HG03159 (cell line): Measurements from ENCODE around the gene ADGRD1.

Experiments used
- ATAC-seq: cut with Tn5 transposase; IDR thresholded peaks from one replicate; pipeline ENCODE4 v1.9.1; 2021; ENCODE audit warnings: mild to moderate bottlenecking, moderate library complexity; ENCODE audit not compliant: unreplicated experiment

Gene ADGRD1

DNA sequence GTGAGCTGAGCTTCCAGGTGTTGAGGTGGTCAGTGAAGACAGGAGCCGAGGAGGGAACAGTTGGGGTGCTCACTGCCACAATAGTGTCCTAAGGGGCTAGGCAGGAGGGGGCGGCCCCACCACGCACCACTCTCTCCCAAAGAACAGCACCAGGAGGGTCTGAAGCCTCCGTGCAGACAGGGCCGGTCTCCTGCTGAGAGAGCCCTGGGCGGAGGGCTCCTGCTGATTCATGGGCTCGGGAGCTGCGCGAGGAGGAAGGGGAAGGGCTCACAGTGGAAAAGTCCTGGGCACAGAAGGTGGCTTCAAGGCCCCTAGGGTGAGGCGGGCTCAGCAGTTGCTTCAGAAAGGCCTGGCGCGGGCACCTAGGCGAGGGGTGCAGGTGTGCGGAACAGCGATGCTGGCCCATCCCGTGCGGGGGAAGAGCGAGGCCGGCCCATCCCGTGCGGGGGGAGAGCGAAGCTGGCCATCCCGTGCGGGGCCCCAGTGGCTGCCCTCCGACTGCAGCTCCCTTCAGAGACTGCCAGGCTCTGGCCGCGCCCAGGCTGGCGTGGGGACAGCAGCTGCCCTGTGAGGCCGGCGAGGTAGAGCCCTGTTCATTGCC lies 176.7 kb downstream of the ADGRD1 start:
- no peak for ATAC-seq

DNA sequence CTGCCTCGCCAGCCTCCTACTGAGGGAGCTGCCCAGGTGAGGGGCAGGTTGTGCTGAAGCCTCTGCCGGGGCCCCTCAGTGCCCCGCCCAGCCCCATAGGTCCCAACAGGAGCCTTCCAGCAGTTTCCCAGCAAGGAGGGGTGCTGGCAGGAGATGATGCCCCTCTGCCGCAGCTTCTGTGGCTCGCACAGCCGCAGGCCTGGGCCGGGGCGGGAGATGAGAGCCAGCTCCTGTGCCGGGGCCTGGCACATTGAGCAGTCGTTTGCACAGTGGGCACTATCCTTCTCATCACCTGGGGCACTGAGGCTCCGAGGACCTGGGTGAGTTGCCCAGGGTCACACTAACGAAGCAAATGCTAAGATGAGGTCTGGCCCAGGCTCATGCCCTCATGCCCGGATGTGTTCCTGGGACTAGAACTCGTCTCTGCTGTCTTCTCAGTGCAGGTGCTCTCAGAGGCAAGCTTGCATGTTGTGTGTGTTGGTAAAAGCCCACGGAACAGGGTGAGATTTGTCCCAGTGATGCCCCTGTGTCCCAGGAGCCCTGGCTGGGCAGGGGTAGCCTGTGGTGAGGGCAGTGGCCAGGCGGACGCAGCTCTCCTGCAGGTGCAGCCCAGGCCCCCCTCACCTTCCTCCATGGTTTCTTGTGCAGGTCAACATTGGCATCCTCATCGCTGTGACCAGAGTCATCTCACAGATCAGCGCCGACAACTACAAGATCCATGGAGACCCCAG lies 177.5 kb downstream of the ADGRD1 start:
- no peak for ATAC-seq

DNA sequence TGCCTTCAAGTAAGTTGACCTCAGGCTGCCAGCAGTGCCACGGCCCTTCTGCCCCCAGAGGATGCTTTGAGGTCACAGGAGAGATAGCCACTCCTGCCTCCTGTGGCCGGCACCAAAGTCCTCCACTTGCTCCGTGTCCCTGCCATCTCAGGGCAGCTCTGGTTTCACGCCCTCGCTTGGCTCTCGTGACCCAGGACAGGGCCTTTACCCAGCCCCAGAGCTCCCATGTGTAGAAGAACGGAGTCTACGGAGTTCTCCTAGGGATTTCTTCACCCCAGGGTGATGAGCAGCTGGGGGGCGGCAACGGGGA lies 178.1 kb downstream of the ADGRD1 start:
- ATAC-seq = no peak

DNA sequence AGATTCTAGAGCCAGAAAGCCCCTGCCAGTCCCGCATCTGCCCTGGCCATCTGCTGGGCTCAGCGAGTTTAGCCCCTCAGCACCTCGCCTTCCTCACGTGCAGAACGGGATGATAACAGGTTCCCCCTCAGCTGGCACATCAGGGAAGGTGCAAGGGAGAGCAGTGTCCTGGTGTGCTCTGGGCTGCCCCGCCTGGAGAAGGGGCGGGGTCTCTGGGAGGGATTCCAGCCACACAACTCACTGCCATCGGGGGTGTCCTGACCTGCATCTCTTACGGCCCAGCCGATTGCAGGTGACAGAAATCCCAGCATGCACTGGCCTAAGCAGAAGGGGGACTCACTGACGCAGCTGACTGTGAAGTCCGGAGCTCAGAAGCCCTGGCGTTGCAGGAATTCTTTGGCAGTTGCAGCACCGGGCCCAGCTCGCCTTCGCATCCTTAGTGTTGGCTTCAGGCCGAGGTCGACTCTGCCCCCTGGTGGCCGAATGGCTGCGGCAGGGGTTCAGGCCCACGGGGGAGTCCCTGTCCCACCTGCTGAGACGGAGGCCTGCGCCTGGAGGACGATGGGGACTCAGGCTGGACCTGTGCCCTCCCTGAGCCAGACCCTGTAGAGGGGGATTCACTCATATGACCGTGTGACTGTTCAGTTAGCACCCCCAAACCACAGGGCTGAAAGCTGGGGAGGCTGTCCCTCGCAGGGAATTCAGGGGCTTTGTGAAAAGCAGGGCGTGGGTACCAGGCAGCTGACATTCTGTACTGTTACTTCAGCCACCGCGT lies 178.6 kb downstream of the ADGRD1 start:
- ATAC-seq = peak; percentile 72

DNA sequence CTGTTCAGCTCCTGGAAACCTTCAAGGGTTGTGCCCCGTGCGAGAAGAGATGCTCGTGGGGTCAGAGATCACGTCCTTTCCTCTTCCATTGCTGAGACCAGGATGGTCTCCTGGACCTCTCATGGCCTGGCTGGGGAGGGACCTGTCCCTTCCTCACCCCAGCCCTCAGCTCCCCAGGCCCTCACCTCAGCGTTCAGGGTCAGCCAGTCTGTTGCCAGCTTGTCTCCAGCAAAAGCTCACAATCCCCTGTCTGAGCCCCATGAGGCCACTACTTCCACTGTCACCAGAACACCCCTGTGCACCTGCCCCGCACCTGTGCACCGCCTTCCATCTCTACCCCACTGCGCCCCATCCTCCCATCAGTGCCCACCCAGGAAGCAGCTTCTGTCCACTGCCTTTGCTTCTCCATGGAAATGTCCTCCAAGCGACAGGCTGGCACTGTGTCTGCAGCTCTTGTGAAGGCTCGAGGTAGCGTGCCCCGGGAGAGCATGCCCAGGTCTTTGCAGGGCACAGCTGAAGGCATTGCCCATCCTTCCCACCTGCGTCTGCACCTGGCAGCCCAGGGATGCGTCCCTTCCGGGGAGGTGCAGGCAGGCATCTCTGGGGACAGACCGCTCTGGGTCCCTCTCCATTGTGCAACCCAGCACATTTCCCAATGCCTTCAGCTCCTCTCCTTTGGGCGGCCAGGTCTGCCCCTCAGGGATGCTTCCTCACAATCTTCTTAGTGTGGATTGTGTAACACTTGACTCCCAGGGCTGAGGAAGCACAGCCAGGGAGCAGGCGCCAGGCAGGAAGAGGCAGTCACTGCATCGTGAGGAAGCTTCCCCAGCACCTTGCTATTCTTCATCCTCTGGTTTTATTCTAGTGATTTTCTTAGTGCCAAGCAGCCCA lies 179.6 kb downstream of the ADGRD1 start:
- no peak for ATAC-seq

DNA sequence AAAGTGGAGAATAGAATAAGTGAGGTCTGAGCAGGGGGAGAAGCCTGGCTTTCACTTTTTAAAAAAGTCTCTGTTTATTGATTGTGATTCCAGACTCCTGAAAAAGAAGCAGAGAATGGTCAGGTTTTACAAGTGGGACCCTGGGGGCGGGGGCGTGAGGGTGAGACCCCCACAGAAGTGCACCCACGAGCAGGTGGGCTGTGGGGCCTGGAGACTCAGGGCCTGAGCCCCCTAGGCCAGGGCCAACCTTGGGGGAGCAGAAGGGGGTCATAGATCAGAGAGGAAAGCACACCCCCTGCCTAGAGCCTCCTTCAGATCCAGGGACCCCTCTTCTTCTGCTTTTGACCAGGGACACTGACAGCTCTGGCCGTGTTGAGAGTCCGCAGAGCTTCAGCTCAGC lies 180.3 kb downstream of the ADGRD1 start:
- ATAC-seq = no peak

DNA sequence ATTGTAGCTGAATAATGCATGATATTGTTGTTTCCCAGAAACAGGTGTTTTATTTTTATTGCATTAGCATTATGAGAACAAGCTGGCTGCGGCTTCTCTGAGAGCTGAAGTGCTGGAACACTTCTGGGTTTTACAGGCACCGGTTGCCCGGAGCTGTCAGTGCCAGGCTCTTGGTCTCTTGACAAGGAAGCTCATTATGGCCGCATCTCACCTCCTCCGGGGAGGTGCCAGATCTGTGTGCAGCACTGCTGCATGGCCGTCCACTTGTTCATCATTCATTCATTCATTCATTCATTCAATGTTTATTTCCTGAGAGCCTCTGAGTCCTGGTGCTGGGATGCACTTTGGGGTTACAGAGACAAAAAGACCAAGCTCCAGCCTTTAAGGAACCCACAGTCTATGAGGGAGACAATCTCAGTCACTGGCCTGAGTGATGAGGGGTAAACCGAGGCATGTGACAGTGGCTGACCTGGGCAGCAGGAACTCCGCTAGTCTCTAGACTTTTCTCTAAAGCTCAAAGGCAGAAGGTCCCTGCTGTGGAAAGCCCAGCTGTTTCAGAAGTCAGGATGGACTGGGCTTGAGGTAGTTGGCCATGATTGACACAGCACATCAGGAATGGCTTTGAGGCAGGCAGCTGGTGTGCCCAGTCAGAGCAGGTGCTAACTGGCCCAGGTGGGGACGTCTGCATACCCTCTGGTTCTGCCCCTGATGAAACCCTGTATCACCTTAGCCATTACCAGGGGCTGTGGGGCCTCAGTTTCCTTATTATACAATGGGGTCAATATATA lies 181.0 kb downstream of the ADGRD1 start:
- no peak for ATAC-seq

DNA sequence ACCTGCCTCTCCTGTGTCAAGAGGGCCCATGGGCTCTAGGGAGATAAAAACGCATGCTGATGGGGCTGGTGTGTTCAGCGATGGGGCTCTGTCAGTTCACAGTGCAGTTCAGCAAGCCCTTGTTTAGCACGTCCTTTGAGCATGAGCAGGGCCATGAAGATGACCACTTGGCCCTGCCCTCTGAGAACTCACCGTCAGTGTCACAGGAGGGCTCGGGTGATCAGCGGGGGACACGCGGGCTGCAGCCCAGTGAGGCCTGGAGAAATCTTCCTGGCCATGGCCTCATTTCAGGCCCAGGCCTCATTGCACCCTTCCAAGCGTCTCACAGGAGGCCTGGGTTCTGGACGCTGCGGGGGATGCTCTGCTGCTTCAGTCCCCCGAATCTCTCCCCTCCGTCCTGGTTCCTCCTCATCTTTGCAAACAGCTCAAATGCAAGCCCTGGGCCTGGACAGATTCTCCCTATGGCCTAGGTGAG lies 181.6 kb downstream of the ADGRD1 start:
- no peak for ATAC-seq

DNA sequence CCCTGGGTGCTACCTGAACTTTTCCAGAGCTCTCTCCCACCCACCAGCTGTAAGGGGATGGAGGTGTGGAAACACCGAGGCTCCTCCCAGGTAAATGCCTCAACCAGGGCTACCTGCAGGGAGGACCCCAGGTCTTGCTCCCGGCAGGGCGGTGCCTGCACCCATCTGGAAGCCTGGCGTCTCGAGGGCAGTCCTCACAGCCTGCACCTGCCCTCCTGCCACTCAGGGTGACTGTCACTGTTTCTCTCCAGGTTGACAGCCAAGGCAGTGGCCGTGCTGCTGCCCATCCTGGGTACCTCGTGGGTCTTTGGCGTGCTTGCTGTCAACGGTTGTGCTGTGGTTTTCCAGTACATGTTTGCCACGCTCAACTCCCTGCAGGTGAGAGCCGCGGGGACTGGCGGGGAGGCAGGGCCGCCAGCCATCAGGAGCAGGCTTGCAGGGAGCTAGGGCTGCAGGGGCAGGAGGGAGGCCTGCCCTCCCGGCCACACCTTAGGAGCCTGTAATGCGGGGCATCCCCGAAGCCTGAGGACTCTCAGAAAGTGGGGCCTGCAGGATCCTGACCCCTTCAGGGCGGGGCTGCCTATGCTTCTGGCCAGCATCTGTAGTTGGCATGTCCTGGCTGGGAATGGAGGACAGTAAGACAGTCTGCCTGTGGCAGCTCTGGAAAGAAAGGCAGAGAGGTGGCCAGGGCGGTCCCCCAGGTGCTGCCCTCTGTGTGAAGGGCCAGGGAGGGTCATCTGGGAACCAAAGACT lies 182.3 kb downstream of the ADGRD1 start:
- no peak for ATAC-seq

DNA sequence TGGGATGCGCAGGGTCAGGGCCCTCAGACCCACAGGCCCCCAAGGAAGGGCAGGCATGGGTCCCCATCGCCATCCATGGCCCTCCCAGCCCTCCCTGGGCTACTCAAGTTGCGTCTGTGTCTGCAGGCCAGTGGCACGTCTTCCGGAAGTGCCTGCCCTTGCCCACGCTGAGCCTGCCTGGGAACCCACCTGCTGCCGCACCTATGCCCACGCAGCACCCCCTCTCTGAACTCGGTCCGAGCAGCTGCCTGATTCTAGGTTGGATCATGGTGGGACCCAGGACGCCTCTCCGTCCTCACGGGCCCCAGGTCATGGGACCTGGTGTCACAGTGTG lies 182.8 kb downstream of the ADGRD1 start:
- no peak for ATAC-seq

DNA sequence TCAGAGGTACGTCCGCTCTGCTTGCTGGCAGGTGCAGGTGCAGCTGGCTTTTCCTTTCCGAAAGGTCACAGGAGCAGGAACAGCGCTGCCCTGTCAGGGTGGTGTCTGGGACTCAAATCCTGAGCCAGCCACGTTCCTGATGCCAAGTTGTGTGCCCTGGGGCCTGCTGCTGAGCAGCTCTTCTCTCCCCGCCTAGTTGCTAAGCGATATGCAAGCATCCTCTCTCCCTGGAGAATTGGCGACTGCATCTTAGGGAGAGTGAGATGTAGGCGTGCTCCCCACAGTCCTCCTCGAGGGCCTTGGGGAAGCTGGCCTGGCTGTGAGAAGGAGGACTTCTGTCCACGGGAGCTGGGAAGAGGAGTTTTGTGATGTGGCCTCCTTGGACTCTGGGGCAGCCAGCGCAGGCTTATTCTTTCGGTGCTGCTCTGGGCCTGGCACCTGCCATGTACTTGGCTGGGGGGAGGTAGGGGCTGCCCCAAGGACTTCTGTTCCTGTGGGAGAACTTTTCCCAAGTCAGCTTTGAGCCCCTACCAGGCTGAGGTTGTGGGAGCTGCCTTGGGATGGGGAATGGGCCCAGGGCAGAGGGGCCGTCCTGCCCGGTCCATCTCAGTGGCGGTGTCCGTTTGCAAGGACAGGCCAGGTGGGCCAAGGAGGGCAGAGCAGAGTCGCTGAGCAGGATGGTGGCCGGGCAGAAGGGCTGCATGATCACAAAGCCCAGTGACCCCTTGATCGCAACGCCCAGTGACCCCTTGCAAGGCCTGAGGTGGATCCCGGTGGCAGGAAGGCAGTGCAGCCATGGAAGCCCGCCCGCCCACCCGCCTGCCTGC lies 183.5 kb downstream of the ADGRD1 start:
- no peak for ATAC-seq

DNA sequence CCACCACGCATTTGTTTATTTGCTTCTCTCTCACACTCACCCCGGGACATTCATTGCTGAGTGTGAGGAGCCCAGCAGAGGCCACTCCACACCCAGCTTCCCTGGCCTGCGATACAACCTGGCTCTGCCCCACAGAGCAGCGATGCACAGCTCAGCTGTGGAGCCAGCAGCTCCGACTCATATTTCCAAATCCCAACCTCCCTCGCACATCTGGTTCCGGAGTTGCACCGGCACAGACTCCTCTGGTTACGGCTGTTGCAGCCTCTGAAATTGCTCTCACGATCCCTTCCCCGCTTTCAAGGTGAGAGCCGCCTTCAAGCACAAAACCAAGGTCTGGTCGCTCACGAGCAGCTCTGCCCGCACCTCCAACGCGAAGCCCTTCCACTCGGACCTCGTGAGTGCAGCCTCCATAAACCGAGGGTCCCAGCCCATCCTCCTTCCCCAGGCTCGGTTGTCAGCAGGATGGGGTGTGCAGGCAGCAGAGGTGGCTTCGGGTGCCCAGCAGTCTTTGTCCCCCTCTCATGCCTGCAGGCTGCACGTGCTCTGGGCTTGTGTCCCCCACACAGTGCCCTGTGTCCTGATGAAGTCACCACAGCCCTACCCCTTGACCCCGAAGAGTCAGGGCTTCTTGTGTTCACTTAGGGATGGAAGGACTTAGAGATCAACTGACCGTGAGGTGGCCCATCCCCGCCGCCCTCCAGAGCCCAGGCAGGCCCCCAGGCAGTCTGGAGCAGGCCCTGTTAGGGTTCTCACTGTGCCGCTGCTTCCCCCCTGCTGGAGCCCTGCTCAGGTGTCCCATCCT lies 184.3 kb downstream of the ADGRD1 start:
- no peak for ATAC-seq

DNA sequence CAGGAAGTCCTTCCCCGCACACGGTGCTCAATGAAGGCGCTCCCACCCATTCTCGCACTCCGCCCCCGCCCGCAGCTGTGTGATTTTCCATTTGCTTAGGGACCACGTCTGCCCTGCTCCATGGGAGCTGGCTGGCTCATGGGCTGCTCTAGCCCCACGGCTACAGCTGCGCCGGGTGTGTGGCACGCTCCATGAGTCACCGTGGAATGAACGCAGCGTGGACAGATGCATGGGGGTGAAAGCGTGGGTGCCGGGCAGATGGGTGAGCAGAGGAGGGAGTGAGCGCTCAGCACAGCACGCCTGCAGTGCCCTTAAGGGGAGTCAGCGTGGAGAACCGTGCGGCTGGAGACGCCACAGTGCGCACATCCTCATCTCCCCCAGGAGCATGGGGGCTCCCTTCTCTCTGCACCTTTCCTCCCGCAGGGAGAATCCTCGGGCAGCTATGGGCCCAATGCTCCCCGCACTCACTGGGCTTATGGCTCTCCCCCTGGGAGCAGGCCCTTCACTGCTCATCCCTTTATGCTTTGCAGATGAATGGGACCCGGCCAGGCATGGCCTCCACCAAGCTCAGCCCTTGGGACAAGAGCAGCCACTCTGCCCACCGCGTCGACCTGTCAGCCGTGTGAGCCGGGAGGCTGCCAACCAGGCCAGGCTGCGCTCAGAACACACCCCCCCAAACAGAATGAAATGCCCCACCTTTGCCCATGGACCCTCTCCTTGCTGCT lies 185.1 kb downstream of the ADGRD1 start:
- no peak for ATAC-seq

DNA sequence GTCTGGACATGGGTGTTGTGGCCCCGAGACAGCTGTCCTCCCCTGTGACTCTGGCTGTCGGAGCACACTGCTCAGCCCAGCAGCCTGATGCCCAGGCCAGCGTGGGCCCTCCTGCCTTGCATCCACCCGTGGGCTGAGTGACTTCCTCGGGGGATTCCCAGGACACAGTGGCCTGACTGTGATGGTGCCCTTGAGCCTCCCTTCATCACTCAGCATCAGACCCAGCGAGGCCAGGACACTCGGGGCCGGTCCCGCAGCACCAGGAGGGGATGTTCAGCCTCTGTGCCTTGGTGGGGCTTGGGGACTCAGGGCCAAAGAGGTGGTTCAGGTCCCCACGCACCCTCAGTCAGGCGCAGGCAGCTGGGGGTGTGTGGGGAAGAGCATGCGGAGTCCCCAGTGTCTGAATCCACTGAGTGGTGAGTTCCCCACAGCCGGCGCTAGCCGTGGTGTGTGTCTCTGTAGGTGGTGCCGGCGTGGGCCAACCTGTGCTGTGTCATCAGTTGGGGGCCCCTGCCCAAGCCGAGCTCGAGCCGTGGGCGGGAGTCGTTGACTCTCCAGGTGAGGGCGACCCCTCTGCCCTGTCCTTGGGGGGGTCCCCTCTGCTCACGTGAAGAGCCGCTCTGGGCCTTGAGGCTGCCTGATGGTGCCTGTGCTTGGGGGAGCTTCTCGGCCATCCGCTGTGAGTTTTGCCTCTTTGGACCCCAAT lies 185.8 kb downstream of the ADGRD1 start:
- ATAC-seq = no peak

DNA sequence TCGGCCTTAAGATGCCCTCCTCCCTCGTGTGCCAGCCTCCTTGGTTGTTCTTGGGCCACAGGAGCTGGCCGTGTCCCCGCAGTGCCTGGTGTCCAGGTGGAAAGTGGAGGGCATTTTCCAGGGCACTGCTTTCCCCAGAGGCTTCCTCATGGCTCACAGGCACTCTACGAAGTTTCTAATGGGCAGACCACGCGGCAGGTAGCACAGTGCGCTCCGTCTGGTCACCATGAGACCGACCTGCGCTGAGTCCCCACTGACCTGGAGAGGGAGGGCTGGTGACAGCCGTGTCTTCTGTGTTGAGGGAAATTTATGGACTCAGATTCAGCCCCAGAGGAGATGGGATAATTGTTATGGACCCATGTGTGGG lies 186.3 kb downstream of the ADGRD1 start:
- ATAC-seq = no peak

DNA sequence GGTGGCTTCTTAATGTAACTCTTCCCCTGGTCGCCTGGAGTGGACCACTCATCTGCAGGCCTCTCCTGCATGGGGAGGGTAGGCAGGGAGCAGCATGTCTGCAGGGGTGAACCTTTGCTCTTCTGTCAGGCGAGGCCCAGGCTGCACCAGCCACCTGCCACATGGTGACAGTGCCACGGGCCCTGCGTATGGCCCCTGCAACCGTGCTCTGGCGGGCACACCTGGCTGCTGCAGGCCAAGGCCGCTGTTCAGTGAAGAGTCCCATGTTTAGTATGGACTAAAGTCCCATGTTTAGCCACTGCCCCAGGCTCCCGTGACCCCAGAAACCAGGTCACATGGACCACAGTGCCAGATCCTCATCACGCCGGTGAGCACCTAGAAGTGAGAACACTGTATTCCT lies 187.0 kb downstream of the ADGRD1 start:
- ATAC-seq = no peak

DNA sequence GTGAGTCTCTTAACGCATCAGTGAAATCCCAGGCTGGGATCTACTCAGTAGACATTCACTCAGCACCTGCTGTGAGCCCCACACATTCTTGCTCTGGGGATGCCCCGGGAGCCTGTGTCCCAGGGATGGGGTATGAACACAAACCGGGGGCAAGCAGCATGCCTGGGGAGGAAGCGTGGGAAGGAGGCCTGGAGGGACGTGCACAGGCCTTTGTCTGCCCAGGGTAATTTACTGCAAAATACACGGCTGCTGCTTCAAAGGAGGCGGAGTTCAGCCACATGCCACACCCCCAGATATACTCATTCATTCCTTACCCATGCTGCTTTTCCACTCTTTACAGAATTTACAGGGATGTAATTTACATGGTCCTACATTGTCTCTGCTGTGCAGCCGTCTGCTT lies 187.8 kb downstream of the ADGRD1 start:
- ATAC-seq = no peak
